ENCODE data around the gene CWC15. TPM values are rescaled to one million over a fixed set of nuclear protein-coding genes. Genes with fewer than 3 reads are reported as not detected.

CWC15 gene
- total and polyA plus RNA-seq, 9 of the 15 experiments (the other 6 are each of a cell fraction or from before 2014, with no cell fraction given), result 47.3 to 168 (median 89.2) TPM

- TF ChIP-seq, protein P1, sequence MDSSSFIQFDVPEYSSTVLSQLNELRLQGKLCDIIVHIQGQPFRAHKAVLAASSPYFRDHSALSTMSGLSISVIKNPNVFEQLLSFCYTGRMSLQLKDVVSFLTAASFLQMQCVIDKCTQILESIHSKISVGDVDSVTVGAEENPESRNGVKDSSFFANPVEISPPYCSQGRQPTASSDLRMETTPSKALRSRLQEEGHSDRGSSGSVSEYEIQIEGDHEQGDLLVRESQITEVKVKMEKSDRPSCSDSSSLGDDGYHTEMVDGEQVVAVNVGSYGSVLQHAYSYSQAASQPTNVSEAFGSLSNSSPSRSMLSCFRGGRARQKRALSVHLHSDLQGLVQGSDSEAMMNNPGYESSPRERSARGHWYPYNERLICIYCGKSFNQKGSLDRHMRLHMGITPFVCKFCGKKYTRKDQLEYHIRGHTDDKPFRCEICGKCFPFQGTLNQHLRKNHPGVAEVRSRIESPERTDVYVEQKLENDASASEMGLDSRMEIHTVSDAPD (CRISPR knock-in tag; IDR thresholded peaks at IDR 0.05), result no peak
- TF ChIP-seq GATA2 (CRISPR knock-in tag; IDR thresholded peaks at IDR 0.05) (no peak), SP1 (CRISPR knock-in tag; IDR thresholded peaks at IDR 0.05) (no peak), CREB3 (tag; conservative IDR thresholded peaks at IDR 0.05; ENCODE audit: low read depth) (no peak), TFAM (CRISPR knock-in tag; conservative IDR thresholded peaks at IDR 0.05) (no peak), HMG20B (CRISPR knock-in tag; IDR thresholded peaks at IDR 0.05) (no peak), NCOA6 (IDR thresholded peaks at IDR 0.05) (no peak), GATAD2A (IDR thresholded peaks at IDR 0.05) (no peak), ILK (tag; IDR thresholded peaks at IDR 0.05; ENCODE audit: borderline replicate concordance, low read depth) (no peak), ZFP36 (IDR thresholded peaks at IDR 0.05; ENCODE audit: low read depth, low read length, partially characterized antibody) (no peak)
Measured at GRCh38 chr11:94941131-94941530, 32.2 kb downstream of the CWC15 start (continued).

- ChIA-PET CTCF (ENCODE audit: low intra/inter-chr PET ratio) (no interaction called here), POLR2A (no interaction called here)
- no peaks in the 10 kb centered on the region for H3K36me3 ChIP-seq (ENCODE audit: control insufficient read depth, insufficient read depth, low read length)
- in situ Hi-C loops (cut with MboI), result no loop called here
- 5% methylated on average over 2 of the region's 2 CpGs for WGBS (ENCODE audit: insufficient coverage, low coverage, missing lambda C conversion rate)
- TF ChIP-seq LEF1 (IDR thresholded peaks at IDR 0.05) (no peak), ZNF316 (IDR thresholded peaks at IDR 0.05) (peak; percentile 62; the same call in 1 of the 2 replicates), C11orf30 (IDR thresholded peaks at IDR 0.05; ENCODE audit: low read depth) (peak; percentile 55; the same call in 1 of the 2 replicates), MAFG (tag; conservative IDR thresholded peaks at IDR 0.05) (peak; percentile 44; the same call in 1 of the 2 replicates)
- ATAC-seq (no peak), FAIRE-seq (no peak), DNase-seq (ENCODE audit: extremely low read depth in 1 of 4, low spot score in 3 of 4) (no peak)
- H3K9me3 ChIP-seq (replicated peaks; ENCODE audit: control insufficient read depth, insufficient read depth, low read depth, low read length), result no peaks in the 10 kb centered on the region
- H3K9me1 ChIP-seq (ENCODE audit: control insufficient read depth, insufficient read depth, low read length), result no peaks in the 10 kb centered on the region
- H3K27me3 ChIP-seq (ENCODE audit: control insufficient read depth in 2 of 2, insufficient read depth in 2 of 2, low read length in 2 of 2), result peaks cover 7 to 13% of the 10 kb centered on the region in 2 experiments; a peak in 2 of 5 replicates
- no peaks in the 10 kb centered on the region for H3K79me2 ChIP-seq (ENCODE audit: control insufficient read depth, insufficient read depth, low read length)
- H4K20me1 ChIP-seq (replicated peaks; ENCODE audit: control insufficient read depth, insufficient read depth, low read length), result no peaks in the 10 kb centered on the region
- H2AFZ ChIP-seq (ENCODE audit: low read depth, low read length), result no peak overlapping the region
- no peak overlapping the region for H3K4me2 ChIP-seq (ENCODE audit: insufficient read depth, low read length)
- H3K27ac ChIP-seq (ENCODE audit: extremely low read depth, low read depth, low read length), result no peak overlapping the region
- intact Hi-C loops (cut with micrococcal nuclease), result no loop called here
- no peak overlapping the region for H3K9ac ChIP-seq (ENCODE audit: insufficient read depth in 1 of 2, low read depth in 2 of 2, low read length in 2 of 2)
- H3K4me1 ChIP-seq (replicated peaks in 1 of 2; ENCODE audit: control insufficient read depth in 2 of 2, insufficient read depth in 2 of 2, low read length in 2 of 2), result no peaks in the 10 kb centered on the region; a peak in 1 of 5 replicates
- no peak overlapping the region for H3K4me3 ChIP-seq
- BruUV-seq (replicated peaks), result no TSS peak
Measured at GRCh38 chr11:94939346-94939745, 34.0 kb downstream of the CWC15 start.
